H9 (cell line): ENCODE data around the gene OR51E1. TPM values are rescaled to one million over a fixed set of nuclear protein-coding genes. Genes with fewer than 3 reads are reported as not detected.

Experiments
- DNase-seq: peaks from one replicate; pipeline ENCODE4 v3.0.0-alpha.2; 2017
- H2AFZ ChIP-seq: one replicate; pipeline ENCODE4 v1.6.1; 2013; ENCODE audit warnings: mild to moderate bottlenecking, low read length, control low read depth, moderate library complexity
- H2AK5ac ChIP-seq: 2 replicates; pipeline ENCODE4 v1.6.1; 2013; ENCODE audit warnings: low read length, control low read depth, mixed read lengths; ENCODE audit not compliant: insufficient read length
- H2BK120ac ChIP-seq: one replicate; pipeline ENCODE4 v1.6.1; 2013; ENCODE audit warnings: low read depth, mild to moderate bottlenecking, low read length, control low read depth, inconsistent platforms; ENCODE audit not compliant: poor library complexity, severe bottlenecking
- H2BK12ac ChIP-seq: 2 replicates; pipeline ENCODE4 v1.6.1; 2013; ENCODE audit warnings: low read length, control low read depth, mixed read lengths, low read depth; ENCODE audit not compliant: insufficient read length
- H2BK15ac ChIP-seq: 2 replicates; pipeline ENCODE4 v1.6.1; 2013; ENCODE audit warnings: low read depth, low read length, control low read depth
- H2BK20ac ChIP-seq: one replicate; pipeline ENCODE4 v1.6.1; 2013; ENCODE audit warnings: low read depth, mild to moderate bottlenecking, low read length, control low read depth, inconsistent platforms; ENCODE audit not compliant: poor library complexity, severe bottlenecking
- H2BK5ac ChIP-seq: 2 replicates; pipeline ENCODE4 v1.6.1; 2013; ENCODE audit warnings: low read length, control low read depth, mixed read lengths; ENCODE audit not compliant: insufficient read length
- H3K14ac ChIP-seq: 2 replicates; pipeline ENCODE4 v1.6.1; 2013; ENCODE audit warnings: low read length, control low read depth; ENCODE audit not compliant: insufficient read depth
- H3K18ac ChIP-seq: 2 replicates; pipeline ENCODE4 v1.6.1; 2013; ENCODE audit warnings: low read depth, mild to moderate bottlenecking, mixed read lengths, low read length, control low read depth; ENCODE audit not compliant: insufficient read length
- H3K23ac ChIP-seq: 2 replicates; pipeline ENCODE4 v1.6.1; 2013; ENCODE audit warnings: low read length, control low read depth, mixed read lengths, low read depth; ENCODE audit not compliant: insufficient read length
- H3K23me2 ChIP-seq: 2 replicates; pipeline ENCODE4 v1.6.1; 2013; ENCODE audit warnings: low read depth, mild to moderate bottlenecking, mixed read lengths, low read length, control low read depth; ENCODE audit not compliant: insufficient read length, poor library complexity, severe bottlenecking
- H3K27ac ChIP-seq: 2 replicates; pipeline ENCODE4 v1.5.1; 2013; ENCODE audit warnings: low read length, control low read depth, mixed read lengths, low read depth; ENCODE audit not compliant: insufficient read length
- H3K27me3 ChIP-seq: 2 replicates; pipeline ENCODE4 v1.6.1; 2013; ENCODE audit warnings: low read length, control low read depth, inconsistent platforms; ENCODE audit not compliant: insufficient read depth
- H3K4ac ChIP-seq: 2 replicates; pipeline ENCODE4 v1.6.1; 2013; ENCODE audit warnings: low read depth, mild to moderate bottlenecking, control low read depth, inconsistent platforms, low read length, moderate library complexity
- H3K4me1 ChIP-seq: 2 replicates; pipeline ENCODE4 v1.6.1; 2013; ENCODE audit warnings: low read length, control low read depth, inconsistent platforms; ENCODE audit not compliant: insufficient read depth
- H3K4me2 ChIP-seq: 2 replicates; pipeline ENCODE4 v1.6.1; 2013; ENCODE audit warnings: low read length, control low read depth, mixed read lengths; ENCODE audit not compliant: insufficient read length, insufficient read depth
- H3K56ac ChIP-seq: 2 replicates; pipeline ENCODE4 v1.6.1; 2013; ENCODE audit warnings: low read depth, mild to moderate bottlenecking, mixed read lengths, low read length, control low read depth; ENCODE audit not compliant: insufficient read length
- H3K79me1 ChIP-seq: 2 replicates; pipeline ENCODE4 v1.6.1; 2013; ENCODE audit warnings: low read depth, mild to moderate bottlenecking, moderate library complexity, low read length, control low read depth, inconsistent platforms; ENCODE audit not compliant: insufficient read depth, poor library complexity, severe bottlenecking
- H3K79me2 ChIP-seq: 2 replicates; pipeline ENCODE4 v1.6.1; 2013; ENCODE audit warnings: low read length, control low read depth, inconsistent platforms; ENCODE audit not compliant: insufficient read depth
- H3K9ac ChIP-seq: 2 replicates; pipeline ENCODE4 v1.6.1; 2013; ENCODE audit warnings: low read length, control low read depth, mixed read lengths; ENCODE audit not compliant: insufficient read length; ENCODE audit errors: extremely low read depth
- H3K9me3 ChIP-seq: one replicate; pipeline ENCODE4 v1.6.1; 2013; ENCODE audit warnings: low read depth, low read length, inconsistent platforms; ENCODE audit not compliant: control insufficient read depth
- H3T11ph ChIP-seq: one replicate; pipeline ENCODE4 v1.6.1; 2013; ENCODE audit warnings: mild to moderate bottlenecking, low read length, control low read depth, inconsistent platforms
- H4K20me1 ChIP-seq: one replicate; pipeline ENCODE4 v1.6.1; 2013; ENCODE audit not compliant: control insufficient read depth, insufficient read length, insufficient read depth
- H4K5ac ChIP-seq: 2 replicates; pipeline ENCODE4 v1.6.1; 2013; ENCODE audit warnings: low read depth, mild to moderate bottlenecking, mixed read lengths, low read length, control low read depth; ENCODE audit not compliant: insufficient read length
- H4K8ac ChIP-seq: replicated peaks from 2 replicates; pipeline ENCODE4 v1.6.1; 2013; ENCODE audit warnings: low read length, control low read depth, mixed read lengths, low read depth; ENCODE audit not compliant: insufficient read length
- H4K91ac ChIP-seq: 2 replicates; pipeline ENCODE4 v1.6.1; 2013; ENCODE audit warnings: low read depth, mild to moderate bottlenecking, moderate library complexity, mixed read lengths, low read length, control low read depth; ENCODE audit not compliant: insufficient read length
- H3K27ac Mint-ChIP-seq, 3 experiments: 2 replicates in 2 of 3; 3 replicates in 1 of 3; pipeline ENCODE4 v1.8.0; 2020 to 2021; ENCODE audit warnings: mixed read lengths in 3 of 3, mild to moderate bottlenecking in 1 of 3, moderate library complexity in 1 of 3
- H3K27me3 Mint-ChIP-seq: 2 replicates; pipeline ENCODE4 v1.8.0; 2021; ENCODE audit warnings: low read depth, mild to moderate bottlenecking, moderate library complexity, mixed read lengths
- H3K36me3 Mint-ChIP-seq, 3 experiments: 2 replicates in 2 of 3; 3 replicates in 1 of 3; pipeline ENCODE4 v1.8.0; 2020 to 2021; ENCODE audit warnings: low read depth in 3 of 3, mixed read lengths in 3 of 3; ENCODE audit not compliant: insufficient read depth in 1 of 3
- H3K4me1 Mint-ChIP-seq, 2 experiments: 2 replicates each; pipeline ENCODE4 v1.8.0; 2020; ENCODE audit warnings: mixed read lengths in 2 of 2
- H3K4me3 Mint-ChIP-seq, 2 experiments: 2 replicates in 1 of 2; 3 replicates in 1 of 2; pipeline ENCODE4 v1.8.0; 2020 to 2021; ENCODE audit warnings: mild to moderate bottlenecking in 2 of 2, mixed read lengths in 2 of 2, moderate library complexity in 1 of 2
- H3K9me3 Mint-ChIP-seq, 2 experiments: 2 replicates in 1 of 2; 3 replicates in 1 of 2; pipeline ENCODE4 v1.8.0; 2020; ENCODE audit warnings: mild to moderate bottlenecking in 2 of 2, mixed read lengths in 2 of 2, moderate library complexity in 1 of 2
- WGBS: extraction: QIAGEN DNeasy Blood & Tissue Kit; methylation state at CpG from one replicate; pipeline ENCODE4 v1.1.7; 2013; ENCODE audit warnings: missing lambda C conversion rate, low lambda C conversion rate, mixed read lengths; ENCODE audit not compliant: insufficient read length; ENCODE audit errors: extremely low coverage; 5-methylcytosine and 5-hydroxymethylcytosine counted together
- total RNA-seq: library from RNA; stranded (reverse); gene quantifications from 2 replicates; pipeline ENCODE4 v1.2.1, GENCODE V29; 2021
- TF ChIP-seq, protein P1 (sequence below): fragments of 200-600 bp; sonication (generic); conservative IDR thresholded peaks from 3 replicates; pipeline ENCODE4 v1.8.0; 2021; ENCODE audit warnings: antibody characterized with exemption, mild to moderate bottlenecking

The OR51E1 gene
- total RNA-seq, 1 experiment from 2014 or later = not detected

- TF ChIP-seq, protein P1, sequence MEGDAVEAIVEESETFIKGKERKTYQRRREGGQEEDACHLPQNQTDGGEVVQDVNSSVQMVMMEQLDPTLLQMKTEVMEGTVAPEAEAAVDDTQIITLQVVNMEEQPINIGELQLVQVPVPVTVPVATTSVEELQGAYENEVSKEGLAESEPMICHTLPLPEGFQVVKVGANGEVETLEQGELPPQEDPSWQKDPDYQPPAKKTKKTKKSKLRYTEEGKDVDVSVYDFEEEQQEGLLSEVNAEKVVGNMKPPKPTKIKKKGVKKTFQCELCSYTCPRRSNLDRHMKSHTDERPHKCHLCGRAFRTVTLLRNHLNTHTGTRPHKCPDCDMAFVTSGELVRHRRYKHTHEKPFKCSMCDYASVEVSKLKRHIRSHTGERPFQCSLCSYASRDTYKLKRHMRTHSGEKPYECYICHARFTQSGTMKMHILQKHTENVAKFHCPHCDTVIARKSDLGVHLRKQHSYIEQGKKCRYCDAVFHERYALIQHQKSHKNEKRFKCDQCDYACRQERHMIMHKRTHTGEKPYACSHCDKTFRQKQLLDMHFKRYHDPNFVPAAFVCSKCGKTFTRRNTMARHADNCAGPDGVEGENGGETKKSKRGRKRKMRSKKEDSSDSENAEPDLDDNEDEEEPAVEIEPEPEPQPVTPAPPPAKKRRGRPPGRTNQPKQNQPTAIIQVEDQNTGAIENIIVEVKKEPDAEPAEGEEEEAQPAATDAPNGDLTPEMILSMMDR = no peak
- no peak overlapping the region for H3K27ac Mint-ChIP-seq
- no peak overlapping the region for H3K23ac ChIP-seq
- peaks cover 2 to 8% (median 6%) of the 10 kb centered on the region in 3 experiments; a peak in 6 of 7 replicates for H3K36me3 Mint-ChIP-seq
- H3K56ac ChIP-seq = no peak overlapping the region
- no peak overlapping the region for H2BK120ac ChIP-seq
- H3K4me2 ChIP-seq = peak overlapping the region; percentile 62
- peaks cover 13% of the 10 kb centered on the region for H3K27me3 Mint-ChIP-seq
- H3K23me2 ChIP-seq = no peaks in the 10 kb centered on the region
- no peaks in the 10 kb centered on the region for H3K79me1 ChIP-seq
- no peak overlapping the region for H4K8ac ChIP-seq
- H3K4ac ChIP-seq = no peak overlapping the region
- no peak overlapping the region for H3K14ac ChIP-seq
- H3K18ac ChIP-seq = no peak overlapping the region
- H2BK12ac ChIP-seq = no peak overlapping the region
- H4K91ac ChIP-seq = no peak overlapping the region
- no peaks in the 10 kb centered on the region for H3K9me3 ChIP-seq
- H3K79me2 ChIP-seq = no peaks in the 10 kb centered on the region
- no peak overlapping the region for H3T11ph ChIP-seq
- H2AFZ ChIP-seq = no peak overlapping the region
- no peaks in the 10 kb centered on the region for H3K27me3 ChIP-seq
- H2BK5ac ChIP-seq = no peak overlapping the region
- no peak overlapping the region for H3K9ac ChIP-seq
- H4K20me1 ChIP-seq = no peaks in the 10 kb centered on the region
- peaks cover 7 to 9% of the 10 kb centered on the region in 2 experiments for H3K4me1 Mint-ChIP-seq
- H2BK15ac ChIP-seq = no peak overlapping the region
- no CpG with 5 or more reads among the region's 1 CpG for WGBS
- DNase-seq = no peak
- H2BK20ac ChIP-seq = no peak overlapping the region
- no peaks in the 10 kb centered on the region for H3K4me1 ChIP-seq
- H3K27ac ChIP-seq = no peak overlapping the region
- H4K5ac ChIP-seq = no peak overlapping the region
- peak overlapping the region; percentile 82 to 88; a peak in 3 of 5 replicates for H3K4me3 Mint-ChIP-seq
- no peak overlapping the region for H2AK5ac ChIP-seq
- H3K9me3 Mint-ChIP-seq = no peaks in the 10 kb centered on the region
Measured at GRCh38 chr11:4606231-4607015, 37.4 kb upstream of the OR51E1 start.
